K562 (cell line): Measurements from ENCODE around the gene THYN1.

Source experiments
- CEBPB ChIP-seq: fragments of 450-650 bp; IDR thresholded peaks from 2 replicates; pipeline ENCODE4 v1.6.1; 2016; ENCODE audit warnings: missing genetic modification characterization, missing compliant biosample characterization
- SRF ChIP-seq, 2 experiments: fragments of 250-450, 450-650 bp in 1 of 2; sonication (Bioruptor Pico) in 1 of 2; sonication (generic) in 1 of 2; formaldehyde crosslinking; IDR thresholded peaks; 2 replicates each; pipeline versions ENCODE4 v1.5.0 to v1.5.1; 2020 to 2022; ENCODE audit warnings: mild to moderate bottlenecking in 1 of 2, missing genetic modification reagents in 1 of 2

DNA sequence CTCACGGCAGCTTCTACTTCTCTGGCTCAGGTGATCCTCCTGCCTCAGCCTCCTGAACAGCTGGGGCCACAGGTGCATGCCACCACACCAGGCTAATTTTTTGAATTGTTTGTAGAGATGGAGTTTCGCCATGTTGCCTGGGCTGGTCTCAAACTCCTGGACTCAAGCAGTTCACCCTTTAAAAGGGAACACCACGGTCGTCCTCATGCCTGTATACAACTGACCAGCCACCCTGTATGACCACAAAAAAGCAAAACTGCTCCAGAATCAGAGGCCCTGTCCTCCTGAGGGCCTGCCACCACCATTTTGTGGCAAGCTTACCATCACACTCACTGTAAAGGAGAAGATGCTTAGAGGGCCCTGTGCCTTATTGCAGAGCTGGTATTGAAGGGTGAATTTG lies 25.2 kb upstream of the THYN1 start:
- TF ChIP-seq CEBPB (tag): no peak
- no peak for TF ChIP-seq SRF (CRISPR knock-in tag; IDR thresholded peaks at IDR 0.05)
